ENCODE results near the gene GPSM1.
A peak's percentile ranks its signal among the peaks of the same experiment; 100 is the strongest.

Gene GPSM1

GRCh38 chr9:136327304-136327974, at the start of gene GPSM1:
Gene GPSM1 (plus strand): TSS chr9:136327539. CDS start chr9:136327696, 157 bp downstream.
- peaks cover 7 to 20% of the 10 kb centered on the region in 2 donors for H3K27me3 Mint-ChIP-seq
- peak within 1 kb of the TSS; percentile 71 to 75 for H3K4me3 Mint-ChIP-seq
- H3K9me3 Mint-ChIP-seq: no peaks in the 10 kb centered on the region
- no peak within 1 kb of the TSS for H3K27ac Mint-ChIP-seq
- ATAC-seq (replicated peaks) (peak; percentile 45 to 49), DNase-seq (no peak)
- H3K4me1 Mint-ChIP-seq: peaks cover 7 to 35% of the 10 kb centered on the region in 2 donors
- H3K36me3 Mint-ChIP-seq: no peaks in the 10 kb centered on the region

GRCh38 chr9:136277746-136278145, 49.6 kb upstream of the GPSM1 start:
- DNase-seq (no peak), ATAC-seq (replicated peaks) (no peak)
- Mint-ChIP-seq H3K27ac (no peak overlapping the region), H3K4me1 (peaks cover 8 to 10% of the 10 kb centered on the region in 2 donors), H3K27me3 (peaks cover 11 to 21% of the 10 kb centered on the region in 2 donors), H3K9me3 (no peaks in the 10 kb centered on the region), H3K36me3 (no peaks in the 10 kb centered on the region), H3K4me3 (no peak overlapping the region)

DNA sequence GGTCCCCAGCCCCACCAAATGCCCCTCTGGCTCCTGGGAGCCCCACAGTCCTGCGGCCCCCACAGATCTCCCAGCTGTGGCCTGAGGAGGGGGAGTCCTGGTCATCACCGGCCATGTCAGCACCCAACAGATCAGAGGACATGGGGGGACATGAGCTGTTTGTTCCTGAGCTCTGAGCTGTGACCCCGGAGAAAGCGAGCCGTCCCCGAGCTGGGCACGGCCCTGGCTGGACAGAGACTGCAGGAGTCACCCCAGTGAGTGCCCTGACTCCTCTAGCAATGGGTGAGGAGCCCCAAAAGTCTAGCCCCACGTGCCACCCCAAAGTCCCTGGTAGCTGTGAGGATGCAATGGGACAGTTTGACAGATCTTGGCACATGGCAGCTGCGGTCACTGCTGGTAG, 49.1 kb upstream of the GPSM1 start:
- Mint-ChIP-seq H3K27ac (no peak overlapping the region), H3K36me3 (no peaks in the 10 kb centered on the region), H3K9me3 (no peaks in the 10 kb centered on the region), H3K27me3 (peaks cover 11 to 21% of the 10 kb centered on the region in 2 donors), H3K4me3 (no peak overlapping the region), H3K4me1 (peaks cover 10 to 15% of the 10 kb centered on the region in 2 donors)
- DNase-seq (no peak), ATAC-seq (replicated peaks) (no peak)

- H3K27ac Mint-ChIP-seq: no peak overlapping the region
- peaks cover 14 to 25% of the 10 kb centered on the region in 2 donors for H3K27me3 Mint-ChIP-seq
- no peak for ATAC-seq (replicated peaks)
- H3K4me3 Mint-ChIP-seq: no peak overlapping the region
- no peaks in the 10 kb centered on the region for H3K36me3 Mint-ChIP-seq
- peaks cover 16 to 22% of the 10 kb centered on the region in 2 donors for H3K4me1 Mint-ChIP-seq
- DNase-seq: no peak
- H3K9me3 Mint-ChIP-seq: no peaks in the 10 kb centered on the region
Observed at GRCh38 chr9:136278894-136279293, 48.4 kb upstream of the GPSM1 start.

DNA sequence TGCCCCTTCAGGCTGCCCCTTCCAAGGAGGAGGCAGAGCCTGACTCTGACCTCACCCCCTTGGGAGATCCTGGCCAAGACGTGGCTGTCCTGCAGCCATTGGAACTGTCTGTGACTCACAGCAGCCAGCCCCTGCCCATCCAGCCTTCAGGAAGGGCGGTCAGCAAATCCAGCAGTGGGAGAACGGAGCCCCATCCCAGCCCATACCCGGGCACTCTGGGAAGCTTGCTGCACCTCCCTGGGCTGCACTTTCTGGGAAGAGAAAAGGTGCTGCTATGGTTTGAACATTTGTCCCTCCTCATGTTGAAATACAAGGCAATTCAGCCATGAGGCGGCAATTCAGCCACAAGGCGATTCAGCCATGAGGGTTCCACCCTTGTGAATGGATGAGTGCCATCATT, 47.9 kb upstream of the GPSM1 start:
- Mint-ChIP-seq H3K4me3 (no peak overlapping the region), H3K9me3 (no peaks in the 10 kb centered on the region), H3K4me1 (peaks cover 16 to 24% of the 10 kb centered on the region in 2 donors), H3K27ac (no peak overlapping the region), H3K27me3 (peaks cover 15 to 27% of the 10 kb centered on the region in 2 donors), H3K36me3 (no peaks in the 10 kb centered on the region)
- no peak for DNase-seq
- no peak for ATAC-seq (replicated peaks)

DNA sequence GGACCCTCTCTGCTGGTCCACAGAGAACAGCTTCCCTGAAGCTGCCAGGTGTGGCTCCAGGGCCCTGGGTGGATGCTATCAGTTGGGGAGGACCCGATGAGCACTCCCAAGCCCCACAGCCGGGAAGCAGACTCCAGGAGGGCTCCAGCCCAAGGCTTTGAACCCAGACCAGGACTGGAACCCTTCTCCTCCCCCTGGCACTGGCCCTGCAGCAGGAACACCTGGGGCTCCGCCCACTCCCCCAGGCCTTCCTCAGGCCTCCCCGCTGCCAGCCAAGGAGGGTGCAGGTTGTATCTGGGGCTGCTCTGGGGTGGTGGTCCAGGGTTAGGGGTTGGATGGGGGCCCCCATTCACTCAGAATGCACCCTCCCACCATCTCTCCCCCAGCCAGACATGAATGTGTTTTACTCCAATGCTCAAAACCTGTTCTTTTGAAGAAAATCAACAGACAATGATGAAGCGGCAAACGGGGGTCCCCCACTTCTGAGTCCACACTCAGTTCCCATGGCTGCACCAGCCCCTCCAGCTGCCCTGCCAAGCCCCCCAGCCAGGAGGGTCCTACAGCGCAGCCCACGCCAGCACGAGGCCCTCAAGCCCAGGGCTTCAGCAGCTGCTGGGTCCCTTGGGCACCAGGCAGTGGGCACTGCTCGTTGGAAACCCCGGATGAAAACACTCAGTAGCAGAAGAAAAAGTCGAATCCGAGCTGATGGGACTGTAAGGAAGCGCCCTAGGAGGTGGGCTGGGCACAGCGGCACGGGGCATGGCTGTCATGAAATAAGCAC, 46.6 kb upstream of the GPSM1 start:
- ATAC-seq (replicated peaks): no peak
- H3K4me3 Mint-ChIP-seq: no peak overlapping the region
- no peaks in the 10 kb centered on the region for H3K36me3 Mint-ChIP-seq
- peaks cover 16 to 24% of the 10 kb centered on the region in 2 donors for H3K4me1 Mint-ChIP-seq
- no peak for DNase-seq
- H3K9me3 Mint-ChIP-seq: no peaks in the 10 kb centered on the region
- H3K27me3 Mint-ChIP-seq: peaks cover 10 to 16% of the 10 kb centered on the region in 2 donors
- H3K27ac Mint-ChIP-seq: no peak overlapping the region

GRCh38 chr9:136281421-136282271, 45.7 kb upstream of the GPSM1 start:
- no peak for DNase-seq
- no peak for ATAC-seq (replicated peaks)
- no peaks in the 10 kb centered on the region for H3K36me3 Mint-ChIP-seq
- no peaks in the 10 kb centered on the region for H3K9me3 Mint-ChIP-seq
- H3K4me1 Mint-ChIP-seq: peaks cover 16 to 24% of the 10 kb centered on the region in 2 donors
- H3K4me3 Mint-ChIP-seq: peak overlapping the region; percentile 27 to 41
- H3K27ac Mint-ChIP-seq: no peak overlapping the region
- H3K27me3 Mint-ChIP-seq: peaks cover 8% of the 10 kb centered on the region in 2 donors

DNA sequence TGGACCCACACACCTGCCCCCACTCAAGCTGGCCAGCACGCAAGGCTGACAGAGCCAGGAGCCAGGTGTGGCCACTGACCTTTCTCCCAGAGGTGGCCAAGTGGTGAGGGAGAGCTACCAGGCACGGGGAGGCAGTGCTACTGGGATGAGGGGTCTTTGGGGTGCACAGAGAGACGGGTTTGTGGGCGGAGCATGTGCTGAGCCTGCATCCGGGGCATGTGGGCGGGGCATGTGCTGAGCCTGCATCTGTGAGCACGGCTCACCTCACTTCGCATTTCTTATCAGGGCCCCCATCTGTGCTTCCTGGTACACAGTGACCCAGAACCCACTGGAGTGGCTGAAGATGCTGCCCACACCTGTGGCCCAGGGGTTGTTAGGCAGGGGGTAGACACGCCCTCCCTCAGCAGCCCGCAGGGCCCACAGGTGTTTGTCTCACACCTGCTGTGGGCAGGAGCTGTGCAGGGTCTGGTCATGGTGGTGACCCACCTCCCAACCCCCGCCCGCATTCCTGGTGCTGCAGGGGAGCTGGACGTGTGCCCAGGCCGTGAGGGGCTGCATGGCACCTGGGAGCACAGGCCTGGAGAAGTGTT, 45.0 kb upstream of the GPSM1 start:
- no peak for DNase-seq
- H3K27ac Mint-ChIP-seq: no peak overlapping the region
- H3K4me3 Mint-ChIP-seq: peak overlapping the region; percentile 27 to 76
- H3K36me3 Mint-ChIP-seq: no peaks in the 10 kb centered on the region
- H3K4me1 Mint-ChIP-seq: peaks cover 16 to 24% of the 10 kb centered on the region in 2 donors
- no peaks in the 10 kb centered on the region for H3K9me3 Mint-ChIP-seq
- peak in 1 of 2 donors; percentile 30 for ATAC-seq (replicated peaks)
- peaks cover 8 to 9% of the 10 kb centered on the region in 2 donors for H3K27me3 Mint-ChIP-seq

- peak; percentile 82 for DNase-seq
- peaks cover 16 to 24% of the 10 kb centered on the region in 2 donors for H3K4me1 Mint-ChIP-seq
- ATAC-seq (replicated peaks): peak; percentile 94 to 95
- peak overlapping the region; percentile 73 for H3K27ac Mint-ChIP-seq
- no peaks in the 10 kb centered on the region for H3K36me3 Mint-ChIP-seq
- H3K9me3 Mint-ChIP-seq: no peaks in the 10 kb centered on the region
- H3K27me3 Mint-ChIP-seq: peaks cover 11 to 12% of the 10 kb centered on the region in 2 donors
- peak overlapping the region; percentile 73 to 76 for H3K4me3 Mint-ChIP-seq
Observed at GRCh38 chr9:136283291-136284235, 43.8 kb upstream of the GPSM1 start.

DNA sequence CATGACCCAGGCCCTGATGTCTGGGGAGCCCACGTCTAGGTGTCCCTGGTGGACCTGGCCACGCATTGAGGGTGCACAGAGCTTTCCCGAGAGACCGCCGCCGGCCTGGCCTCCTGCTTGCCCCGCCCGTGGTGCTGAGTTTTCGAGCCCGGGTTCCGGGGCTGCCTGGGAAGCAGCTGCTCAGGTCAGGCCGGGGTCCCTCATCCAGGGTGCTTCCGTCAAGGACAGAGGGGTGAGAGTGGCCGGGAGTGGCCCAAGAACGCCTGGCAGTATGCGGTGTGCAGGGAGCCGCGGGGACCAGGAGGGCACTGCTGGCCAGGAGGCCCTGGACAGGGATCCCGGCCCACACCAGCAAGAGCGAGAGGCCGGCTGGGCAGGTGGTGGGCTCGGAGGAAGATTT, 43.0 kb upstream of the GPSM1 start:
- H3K4me1 Mint-ChIP-seq: peaks cover 16 to 24% of the 10 kb centered on the region in 2 donors
- peaks cover 11 to 12% of the 10 kb centered on the region in 2 donors for H3K27me3 Mint-ChIP-seq
- no peak overlapping the region for H3K27ac Mint-ChIP-seq
- H3K36me3 Mint-ChIP-seq: no peaks in the 10 kb centered on the region
- DNase-seq: no peak
- H3K9me3 Mint-ChIP-seq: no peaks in the 10 kb centered on the region
- ATAC-seq (replicated peaks): no peak
- no peak overlapping the region for H3K4me3 Mint-ChIP-seq

DNA sequence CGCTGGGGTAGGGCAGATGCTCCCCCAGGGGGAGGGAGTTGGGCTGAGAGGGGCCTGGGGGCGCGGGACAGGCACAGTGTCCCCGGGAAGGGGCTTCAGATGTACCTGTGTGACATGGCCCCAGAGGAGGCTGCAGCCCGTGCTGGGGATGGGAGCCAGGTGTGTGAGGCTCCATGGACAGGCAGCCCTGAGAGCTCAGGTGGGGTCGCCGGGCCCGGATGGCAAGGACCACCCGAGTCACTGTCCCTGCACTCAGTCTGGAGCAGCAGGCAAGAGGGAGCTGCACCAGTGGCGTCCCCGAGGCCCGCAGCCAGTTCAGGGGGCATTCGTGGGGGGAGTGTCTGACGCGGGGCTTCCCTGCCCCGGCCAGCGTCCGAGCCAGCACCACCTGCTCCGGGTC, 42.4 kb upstream of the GPSM1 start:
- H3K9me3 Mint-ChIP-seq: no peaks in the 10 kb centered on the region
- H3K27ac Mint-ChIP-seq: no peak overlapping the region
- H3K4me3 Mint-ChIP-seq: no peak overlapping the region
- DNase-seq (no peak), ATAC-seq (replicated peaks) (no peak)
- H3K27me3 Mint-ChIP-seq: peaks cover 11 to 12% of the 10 kb centered on the region in 2 donors
- no peaks in the 10 kb centered on the region for H3K36me3 Mint-ChIP-seq
- H3K4me1 Mint-ChIP-seq: peaks cover 16 to 24% of the 10 kb centered on the region in 2 donors

DNA sequence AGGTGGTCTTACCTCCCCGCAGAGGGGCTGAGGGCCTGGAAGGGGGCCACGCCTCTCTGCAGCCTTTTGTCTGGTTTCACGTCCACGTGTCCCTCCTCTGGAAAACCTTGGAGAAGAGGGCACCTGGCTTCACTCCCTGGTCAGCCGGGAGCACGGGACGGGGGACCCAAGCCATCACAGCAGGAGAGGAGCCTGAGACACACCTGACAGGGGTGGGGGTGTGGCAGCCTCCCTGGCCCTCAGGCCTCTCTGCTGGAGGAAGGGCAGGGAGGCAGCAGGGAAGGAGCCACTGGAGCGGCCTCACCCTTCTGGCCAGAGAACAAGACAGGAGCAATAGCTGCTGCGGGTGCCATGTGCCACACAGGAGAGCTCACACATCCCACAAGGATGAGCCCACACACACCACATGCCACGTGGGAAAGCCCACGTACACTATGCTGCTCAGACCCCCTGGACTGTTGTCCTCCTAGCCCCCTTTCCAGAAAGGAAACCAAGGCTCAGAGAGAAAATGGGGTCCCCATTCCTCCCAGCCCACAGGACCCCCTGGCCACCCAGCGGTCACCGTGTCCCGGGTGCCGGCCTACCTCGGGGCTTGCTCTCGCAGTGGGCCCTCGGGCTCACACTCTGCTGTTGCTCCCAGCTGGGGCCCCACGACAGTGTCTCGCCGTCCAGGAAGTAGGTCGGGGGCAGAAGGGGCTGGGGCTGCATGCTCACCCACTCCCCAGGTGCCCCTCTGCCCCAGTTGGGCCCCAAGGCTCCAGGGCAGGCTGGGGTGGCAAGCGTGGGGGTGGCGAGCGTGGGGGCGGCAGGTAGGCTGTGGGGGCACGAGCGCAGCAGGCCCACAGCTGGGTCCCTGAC, 41.6 kb upstream of the GPSM1 start:
- Mint-ChIP-seq H3K36me3 (no peaks in the 10 kb centered on the region), H3K27ac (no peak overlapping the region), H3K4me3 (no peak overlapping the region), H3K4me1 (peaks cover 16 to 24% of the 10 kb centered on the region in 2 donors), H3K9me3 (no peaks in the 10 kb centered on the region), H3K27me3 (peaks cover 11 to 12% of the 10 kb centered on the region in 2 donors)
- DNase-seq (no peak), ATAC-seq (replicated peaks) (no peak)
